ENCODE data around the gene FNDC3B. TPM values are rescaled to one million over a fixed set of nuclear protein-coding genes. Genes with fewer than 3 reads are reported as not detected.

Gene FNDC3B
- total RNA-seq, 4 donors from 2014 or later = 114 to 217 (median 164) TPM

DNA sequence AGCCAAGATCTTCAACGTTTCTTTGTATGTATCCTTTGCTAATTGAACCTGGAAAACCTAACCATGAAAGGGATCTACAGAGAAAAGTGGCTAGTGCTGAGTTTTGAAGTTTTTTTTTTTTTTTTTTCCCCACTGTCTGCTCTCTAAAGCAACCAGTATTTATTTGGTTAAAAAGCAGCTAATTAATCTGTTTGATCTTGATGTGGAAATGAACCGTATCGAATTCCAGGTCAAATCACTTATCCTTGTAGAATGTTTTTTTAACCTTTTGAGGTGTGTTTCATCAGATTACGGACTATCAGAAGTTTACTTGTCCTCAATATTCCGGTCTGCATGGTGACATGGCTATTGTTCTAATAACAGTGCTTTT lies 117.2 kb downstream of the FNDC3B start:
- DNase-seq (ENCODE audit: low spot score) (no peak), ATAC-seq (ENCODE audit: low FRiP score) (no peak)
- TF ChIP-seq, protein P1, sequence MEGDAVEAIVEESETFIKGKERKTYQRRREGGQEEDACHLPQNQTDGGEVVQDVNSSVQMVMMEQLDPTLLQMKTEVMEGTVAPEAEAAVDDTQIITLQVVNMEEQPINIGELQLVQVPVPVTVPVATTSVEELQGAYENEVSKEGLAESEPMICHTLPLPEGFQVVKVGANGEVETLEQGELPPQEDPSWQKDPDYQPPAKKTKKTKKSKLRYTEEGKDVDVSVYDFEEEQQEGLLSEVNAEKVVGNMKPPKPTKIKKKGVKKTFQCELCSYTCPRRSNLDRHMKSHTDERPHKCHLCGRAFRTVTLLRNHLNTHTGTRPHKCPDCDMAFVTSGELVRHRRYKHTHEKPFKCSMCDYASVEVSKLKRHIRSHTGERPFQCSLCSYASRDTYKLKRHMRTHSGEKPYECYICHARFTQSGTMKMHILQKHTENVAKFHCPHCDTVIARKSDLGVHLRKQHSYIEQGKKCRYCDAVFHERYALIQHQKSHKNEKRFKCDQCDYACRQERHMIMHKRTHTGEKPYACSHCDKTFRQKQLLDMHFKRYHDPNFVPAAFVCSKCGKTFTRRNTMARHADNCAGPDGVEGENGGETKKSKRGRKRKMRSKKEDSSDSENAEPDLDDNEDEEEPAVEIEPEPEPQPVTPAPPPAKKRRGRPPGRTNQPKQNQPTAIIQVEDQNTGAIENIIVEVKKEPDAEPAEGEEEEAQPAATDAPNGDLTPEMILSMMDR (IDR thresholded peaks at IDR 0.05) = no peak

DNA sequence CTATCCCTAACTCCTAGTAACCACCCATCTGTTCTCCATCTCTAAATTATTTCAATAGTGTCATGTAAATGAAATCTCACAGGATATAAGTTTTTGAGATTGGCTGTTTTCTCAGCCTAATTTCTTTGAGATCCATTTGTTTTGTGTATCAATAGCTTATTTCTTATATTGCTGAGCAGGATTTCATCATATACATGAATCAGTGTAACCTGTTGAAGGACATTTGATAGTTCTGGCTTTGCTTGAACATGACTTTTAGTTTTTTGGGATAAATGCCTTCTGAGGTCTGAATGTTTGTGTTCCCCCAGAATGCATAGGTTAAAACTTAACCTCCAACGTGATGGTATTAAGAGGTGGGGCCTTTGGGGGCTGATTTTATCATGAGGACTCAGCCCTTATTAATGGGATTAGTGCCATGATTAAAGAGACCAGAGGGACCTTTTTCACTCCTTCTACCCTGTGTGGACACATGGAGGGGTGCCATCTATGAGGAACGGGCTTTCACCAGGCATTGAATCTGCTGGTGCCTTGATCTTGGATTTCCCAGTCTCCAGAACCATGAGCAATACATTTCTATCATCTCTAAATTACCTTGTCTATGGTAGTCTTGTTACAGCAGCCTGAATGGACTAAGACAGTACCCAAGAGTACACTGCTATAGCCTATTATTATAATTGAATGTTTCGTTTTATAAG lies 118.3 kb downstream of the FNDC3B start:
- TF ChIP-seq, protein P1 (IDR thresholded peaks at IDR 0.05) = no peak
- DNase-seq (ENCODE audit: low spot score) (no peak), ATAC-seq (ENCODE audit: low FRiP score) (no peak)

DNA sequence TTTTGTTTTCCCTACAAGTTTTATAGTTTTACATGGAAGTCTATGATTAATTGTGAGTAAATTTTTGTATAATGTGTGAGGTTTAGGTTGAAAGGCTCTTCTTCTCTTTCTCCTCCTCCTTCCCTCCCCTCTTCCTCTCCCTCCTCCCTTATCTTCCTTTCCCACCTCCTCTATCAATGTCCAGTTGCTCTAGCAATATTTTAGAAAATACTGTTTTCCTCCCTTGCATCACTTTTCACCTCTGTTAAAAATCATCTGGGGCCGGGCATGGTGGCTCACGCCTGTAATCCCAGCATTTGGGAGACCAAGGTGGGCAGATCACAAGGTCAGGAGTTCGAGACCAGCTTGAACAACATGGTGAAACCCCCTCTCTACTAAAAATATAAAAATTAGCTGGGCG lies 119.4 kb downstream of the FNDC3B start:
- TF ChIP-seq, protein P1 (IDR thresholded peaks at IDR 0.05) = no peak
- ATAC-seq (ENCODE audit: low FRiP score) = no peak
- no peak for DNase-seq (ENCODE audit: low spot score)

DNA sequence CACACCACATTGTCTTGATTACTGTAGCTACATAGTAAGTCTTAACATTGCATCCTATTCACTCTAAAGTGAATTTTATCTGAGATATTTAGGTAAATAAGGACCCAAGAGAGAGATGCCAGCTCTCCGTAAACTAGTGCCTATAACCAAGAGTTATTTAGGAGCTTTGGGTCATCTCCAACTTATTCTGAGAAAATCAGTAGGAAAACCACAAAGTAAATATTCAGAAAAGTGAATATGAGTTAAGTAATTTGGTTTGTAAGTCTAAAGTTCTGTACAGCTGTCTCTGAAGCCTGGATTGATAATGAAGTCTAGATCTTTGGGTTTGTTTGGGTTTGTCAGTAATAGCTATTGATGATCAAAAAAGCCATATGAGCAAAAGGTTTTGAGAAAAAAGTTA lies 120.0 kb downstream of the FNDC3B start:
- DNase-seq (ENCODE audit: low spot score) (no peak), ATAC-seq (ENCODE audit: low FRiP score) (no peak)
- TF ChIP-seq, protein P1 (IDR thresholded peaks at IDR 0.05) = no peak

DNA sequence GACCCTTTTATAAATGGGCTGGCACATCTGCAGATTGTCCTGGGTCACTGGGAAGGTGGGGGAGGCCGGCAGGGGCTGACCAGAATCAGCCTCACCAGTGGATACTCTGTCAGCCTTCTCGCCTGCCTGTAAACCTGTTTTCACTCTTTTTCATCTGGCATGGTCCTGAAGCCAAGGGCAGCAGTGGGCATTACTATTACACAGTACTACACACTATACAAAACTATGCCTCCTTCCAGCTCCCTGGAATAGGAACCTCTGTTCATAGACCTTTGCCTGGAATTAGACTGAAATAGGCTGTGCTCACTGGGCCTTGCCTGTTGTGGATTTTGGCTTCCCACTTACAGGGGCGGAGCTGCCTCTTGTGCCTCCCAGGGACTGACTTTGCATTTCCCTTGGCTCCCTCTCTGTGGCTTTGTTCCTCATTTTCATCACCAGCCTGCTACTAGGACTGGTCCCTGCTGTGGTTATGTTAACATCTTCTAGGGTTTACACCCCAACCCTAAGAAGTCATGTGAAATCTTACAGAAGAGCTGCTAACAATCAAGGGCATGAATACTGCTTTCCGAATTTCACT lies 120.7 kb downstream of the FNDC3B start:
- ATAC-seq (ENCODE audit: low FRiP score) (no peak), DNase-seq (ENCODE audit: low spot score) (no peak)
- TF ChIP-seq, protein P1 (IDR thresholded peaks at IDR 0.05) = no peak

DNA sequence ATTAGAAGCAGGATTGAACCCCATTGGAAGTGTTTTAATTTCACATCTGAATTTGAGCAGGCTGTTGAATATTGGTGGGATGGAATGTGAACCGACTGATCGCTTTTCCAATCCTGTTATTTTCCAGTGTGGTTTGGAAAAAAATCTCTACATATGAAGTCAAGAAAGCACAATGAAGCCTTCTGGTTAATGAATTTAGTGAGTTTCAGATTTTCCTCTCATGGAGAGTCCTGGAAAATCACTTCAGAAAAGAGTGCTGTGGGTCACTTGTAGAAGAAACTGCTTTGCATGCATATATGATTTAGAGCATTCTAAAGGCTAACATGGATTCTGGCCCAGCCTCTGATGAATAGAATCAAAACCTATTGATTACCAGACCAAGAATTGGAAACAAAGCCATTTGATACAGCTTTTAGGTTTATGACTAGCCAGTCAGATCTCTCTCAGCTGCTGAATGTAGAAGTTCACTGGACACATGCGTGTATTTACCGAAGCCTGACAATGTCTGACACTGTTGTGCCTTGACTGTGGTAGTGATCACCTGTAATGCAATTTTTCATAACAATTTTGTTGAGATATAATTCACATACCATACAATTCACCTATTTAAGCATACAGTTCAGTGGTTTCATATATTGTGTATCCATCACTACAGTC lies 121.9 kb downstream of the FNDC3B start:
- TF ChIP-seq, protein P1 (IDR thresholded peaks at IDR 0.05) = no peak
- ATAC-seq (ENCODE audit: low FRiP score) = no peak
- no peak for DNase-seq (ENCODE audit: low spot score)

All from omental fat pad (tissue), 4 donors.